Stimulated activated CD4-positive, alpha-beta T cell treated with anti-CD3 and anti-CD28 coated beads, Interleukin-1b, Interleukin-23, amount 100 ng/mL, for 24 hours (primary cell): ENCODE measurements around the gene NPRL2.
A peak's percentile ranks its signal among the peaks of the same experiment; 100 is the strongest.

Experiments used
- DNase-seq, 4 experiments: peaks; one replicate each; pipeline ENCODE4 v3.0.0-alpha.2; 2020; ENCODE audit warnings: low read depth in 4 of 4, low spot score in 1 of 4

NPRL2 gene

DNA sequence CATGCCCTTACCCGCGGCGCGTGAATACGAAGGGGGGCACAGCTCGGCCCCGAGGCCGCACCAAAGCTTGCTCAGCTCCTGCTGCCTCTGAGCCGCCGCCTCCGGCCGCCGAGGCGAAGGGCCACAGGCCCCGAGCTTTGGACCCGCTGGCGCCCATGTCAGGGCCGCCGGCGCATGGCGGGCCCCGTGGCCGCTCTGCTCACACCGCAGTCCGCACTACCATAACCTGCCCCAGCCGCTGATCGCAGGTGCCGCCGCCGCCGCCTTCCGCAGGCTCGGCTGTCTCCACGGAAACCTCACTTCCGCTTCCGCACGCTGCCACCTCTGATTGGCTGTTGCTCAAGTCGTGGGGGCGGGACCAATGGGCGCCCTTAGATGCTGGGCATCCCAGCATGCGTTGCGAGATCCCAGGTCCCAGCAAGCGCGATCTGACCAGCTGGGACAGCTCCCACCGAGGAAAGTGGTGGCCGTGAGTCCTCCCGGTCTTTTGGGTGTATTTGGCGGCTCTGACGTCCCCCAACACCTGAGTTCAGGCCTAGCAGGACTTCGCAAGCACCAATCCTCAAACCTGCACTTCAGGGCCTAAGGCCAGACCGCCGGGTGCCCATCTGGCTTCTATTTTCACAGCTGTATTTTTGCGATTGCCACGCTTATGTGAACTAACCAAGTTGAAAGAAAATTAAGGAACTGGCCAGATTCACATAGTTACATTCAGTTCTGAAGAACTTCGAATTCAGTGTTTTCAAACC, 22.5 kb downstream of the NPRL2 start, which contains the start of gene TUSC2:
TUSC2 (minus strand) TSS at position 281 of the 749 bp plus-strand sequence; CDS start at position 157, 124 bp downstream.
- DNase-seq, result peak; percentile 89 to 94 (median 92)

DNA sequence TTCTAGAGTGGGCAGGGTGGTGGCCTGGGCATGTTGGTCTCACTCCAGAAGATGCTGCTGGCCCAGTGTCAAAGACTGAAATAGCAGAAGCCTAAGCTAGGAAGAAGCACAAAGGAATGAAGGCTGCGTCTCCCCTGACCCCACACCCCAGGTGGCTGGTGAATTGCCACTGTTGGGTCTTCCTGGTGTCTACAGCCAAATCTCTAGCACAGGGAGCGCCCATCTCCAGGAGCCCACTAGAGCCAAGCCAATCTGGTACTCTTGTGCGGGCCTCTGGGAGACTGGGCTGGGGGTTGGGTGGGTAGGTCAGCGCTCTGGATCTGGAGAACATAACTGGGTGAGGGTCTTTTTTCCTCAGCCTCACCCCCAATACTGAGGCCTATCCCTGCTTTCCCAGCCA, 23.4 kb downstream of the NPRL2 start:
- DNase-seq, result no peak

DNA sequence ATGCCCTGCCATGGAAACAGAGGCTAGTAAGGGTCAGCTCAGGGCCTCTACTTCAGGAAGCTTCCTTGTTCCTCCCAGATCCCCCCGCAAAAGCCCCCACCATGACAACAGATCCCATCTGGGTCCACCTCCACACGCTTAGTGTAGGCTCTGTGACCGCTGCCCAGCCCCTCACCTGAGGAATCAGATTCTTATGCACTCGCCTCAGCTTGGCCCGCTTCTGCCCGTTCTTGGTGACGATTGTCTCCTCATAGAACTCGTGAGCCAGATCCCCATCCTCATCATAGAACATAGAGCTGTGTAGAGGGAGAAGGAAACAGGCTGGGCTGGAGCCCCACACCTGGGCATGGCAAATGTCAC, 24.4 kb downstream of the NPRL2 start:
- DNase-seq, result no peak

DNA sequence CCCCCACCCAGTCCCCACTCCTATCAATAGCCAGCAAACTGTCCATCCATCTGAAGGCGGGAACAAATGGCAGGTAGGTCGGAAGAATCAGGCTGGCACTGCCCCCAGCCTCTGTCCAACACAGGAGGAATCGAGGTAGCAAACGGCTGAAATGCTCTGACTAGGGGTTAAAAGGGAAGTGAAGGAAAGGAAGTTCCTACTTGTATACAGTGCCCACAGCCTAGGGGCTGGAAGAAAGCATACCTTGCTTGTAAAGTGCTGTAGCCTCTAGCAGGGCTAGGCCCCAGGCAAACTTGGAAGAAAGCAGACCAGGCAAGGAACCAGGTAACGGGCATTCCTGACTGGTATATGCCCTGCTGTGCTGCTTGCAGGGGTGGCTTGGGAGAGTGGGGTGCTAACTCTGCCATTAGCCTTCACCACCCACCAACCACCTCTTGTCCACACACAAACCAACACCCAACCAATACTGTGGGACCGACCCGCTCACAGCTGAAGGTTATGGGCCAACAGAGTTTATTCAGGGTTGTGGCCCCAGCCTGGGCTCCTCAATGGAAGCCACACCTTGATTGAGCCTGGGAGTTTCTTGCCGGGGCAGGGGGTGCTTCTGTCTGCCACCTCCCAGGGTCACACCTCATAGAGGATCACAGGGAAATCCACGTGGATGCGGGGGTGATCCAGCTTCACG, 24.9 kb downstream of the NPRL2 start:
- no peak for DNase-seq

DNA sequence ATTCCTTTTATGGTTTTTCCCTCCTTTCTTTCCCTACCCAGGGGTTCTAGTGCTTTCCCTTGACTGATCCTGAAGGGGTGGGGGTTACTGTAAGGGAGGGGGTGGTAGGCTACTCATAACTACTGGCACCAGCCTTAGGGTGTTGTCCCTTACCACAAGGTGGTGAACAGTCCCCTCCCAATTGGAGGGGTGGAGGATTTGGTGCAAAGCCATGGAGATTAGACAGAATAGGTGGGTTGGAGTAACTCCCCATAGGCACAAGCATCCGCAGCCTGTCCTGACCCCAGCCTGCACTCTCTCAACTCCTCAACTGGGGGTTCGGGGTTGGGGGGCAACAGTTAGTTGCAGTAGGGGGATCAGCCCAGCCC, 25.5 kb downstream of the NPRL2 start:
- DNase-seq, result no peak

DNA sequence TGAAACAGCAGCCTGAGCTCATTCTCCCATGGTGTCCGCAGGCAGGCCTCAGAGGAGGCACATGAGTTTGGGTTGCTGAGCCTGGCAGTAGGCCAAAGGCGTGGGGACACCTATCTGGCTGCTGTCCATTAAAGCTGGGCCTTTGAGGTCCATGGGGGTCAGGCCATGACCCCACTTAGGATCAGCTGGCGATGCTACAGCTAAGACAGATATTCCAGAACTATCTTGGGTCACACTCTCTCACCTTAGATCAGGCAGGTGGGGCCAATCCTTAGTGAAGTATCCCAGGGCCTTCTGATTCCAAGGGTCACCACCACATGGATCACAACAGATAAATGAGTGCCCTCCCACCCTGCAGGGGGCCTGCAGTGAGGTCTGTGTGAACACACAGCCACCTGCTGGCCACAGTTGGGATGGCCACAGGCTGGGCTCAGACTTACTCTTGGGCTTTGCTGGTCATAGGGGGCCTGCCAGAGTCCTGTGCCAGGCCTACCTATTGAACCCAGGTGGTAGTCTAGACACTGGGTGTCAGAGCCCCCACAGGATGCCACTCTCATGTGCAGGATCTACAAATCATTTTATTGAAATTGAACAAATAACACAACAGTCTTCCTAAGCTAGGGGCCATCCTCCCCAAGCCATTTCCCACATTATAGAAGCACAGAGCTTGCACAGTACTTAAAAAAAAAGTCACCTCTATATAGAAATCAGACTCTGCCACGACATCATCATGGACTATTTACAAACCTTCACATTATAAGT, 26.0 kb downstream of the NPRL2 start:
- peak in 2 of 4 experiments; percentile 32 to 43 for DNase-seq

DNA sequence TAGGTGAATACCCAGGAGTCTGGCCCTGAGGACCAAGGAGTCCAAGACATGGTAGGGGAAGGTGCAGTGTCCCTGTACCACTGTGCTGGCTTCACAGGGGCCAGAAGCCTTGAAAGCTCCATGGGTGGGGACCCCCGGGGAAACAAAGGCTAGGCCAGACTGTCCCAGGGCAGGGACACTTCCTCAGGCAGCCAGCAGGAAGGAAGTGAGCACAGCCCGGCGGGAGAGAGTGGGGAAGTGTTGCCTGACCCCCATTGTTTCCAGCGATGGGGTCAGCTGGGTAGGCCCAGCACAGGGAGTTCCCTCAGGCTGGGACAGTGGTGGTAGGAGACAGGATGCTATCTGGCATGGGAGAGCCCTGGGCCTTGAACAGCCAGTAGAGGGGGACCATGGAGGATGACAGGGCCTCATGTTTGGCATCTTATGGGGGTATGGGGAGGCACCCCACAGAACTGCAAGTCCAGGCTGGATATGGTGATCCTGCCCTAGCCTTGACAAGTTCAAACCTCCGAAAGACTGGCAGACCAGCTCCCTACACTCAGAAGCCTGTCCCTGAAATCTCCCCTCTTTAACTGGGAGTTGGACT, 26.9 kb downstream of the NPRL2 start:
- DNase-seq, result no peak

DNA sequence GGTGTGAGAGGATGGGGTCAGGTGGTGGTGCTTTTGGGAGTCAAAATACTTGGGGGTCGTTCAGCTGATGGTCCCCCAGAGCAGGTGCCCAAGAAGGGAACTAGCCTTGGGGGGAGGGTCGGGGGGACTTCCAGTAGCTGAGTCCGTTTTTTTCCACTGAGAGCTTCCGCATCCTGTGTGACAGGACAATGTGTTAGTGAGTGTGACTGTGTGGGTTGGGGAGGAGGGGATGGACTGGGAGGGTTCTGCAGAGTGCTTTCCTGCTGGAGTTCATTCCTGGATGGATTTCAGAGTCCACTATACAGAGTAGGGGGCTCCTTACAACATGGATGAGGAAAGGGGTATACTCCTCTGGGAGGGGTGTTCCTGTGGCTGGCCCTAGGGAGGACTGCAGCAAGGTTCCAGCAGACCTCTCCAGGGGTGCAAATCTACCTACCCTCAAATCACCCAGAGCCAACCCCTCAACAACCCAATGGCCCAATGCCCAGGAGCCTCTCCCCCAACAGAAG, 27.4 kb downstream of the NPRL2 start:
- no peak for DNase-seq

DNA sequence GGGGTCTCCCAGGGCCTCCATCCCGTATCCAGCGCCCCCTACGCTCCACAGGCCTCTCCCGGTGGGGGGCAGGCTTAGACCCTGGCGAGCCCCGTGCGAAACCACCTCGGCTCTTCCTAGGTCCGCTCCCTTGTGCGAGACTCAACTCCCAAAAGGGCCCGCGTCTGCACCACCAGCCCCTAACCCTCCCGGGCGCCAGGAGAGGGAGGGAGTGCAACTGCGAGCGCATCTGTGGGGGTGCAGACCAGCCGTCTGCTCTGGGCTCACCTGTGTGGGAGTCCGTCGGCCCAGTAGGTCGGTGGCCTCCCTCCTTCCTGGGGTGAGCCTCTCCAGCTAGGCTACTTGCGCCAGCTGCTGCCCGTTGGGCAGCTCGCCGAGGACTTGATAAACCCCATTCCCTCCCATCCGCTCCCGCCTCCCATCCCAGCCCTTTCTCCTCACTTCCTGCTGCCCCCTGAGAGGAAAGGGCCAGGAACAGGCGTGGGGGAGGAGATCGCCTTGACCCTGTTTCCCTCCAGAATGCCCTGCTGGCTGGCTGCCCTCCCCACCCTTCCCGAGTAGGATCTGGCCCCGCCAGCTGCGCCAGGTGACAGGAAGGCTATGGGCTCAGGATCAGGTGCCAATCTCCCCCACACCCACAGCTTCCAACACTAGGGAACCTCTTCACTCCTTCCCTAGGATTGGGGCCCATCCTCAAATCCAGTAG, 28.0 kb downstream of the NPRL2 start, which contains the start of gene HYAL2:
HYAL2 (minus strand) TSS at position 360 of the 706 bp plus-strand sequence. CDS start 2,256 bp downstream, outside the sequence.
- DNase-seq, result no peak

DNA sequence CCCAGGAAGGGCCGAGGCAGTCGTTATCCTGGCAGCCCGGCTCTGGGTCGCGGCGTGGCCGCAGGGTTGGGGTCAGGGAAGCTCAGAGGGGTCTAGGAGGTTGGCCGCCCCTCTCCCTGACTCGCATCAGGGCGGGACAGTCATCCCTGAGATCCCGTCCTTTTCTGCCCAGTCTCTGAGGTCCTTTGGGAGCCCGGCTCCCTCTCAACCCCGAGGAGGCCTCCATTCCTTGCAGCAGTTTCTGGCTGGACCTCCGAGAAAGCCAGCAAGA, 28.5 kb downstream of the NPRL2 start:
- DNase-seq, result no peak

DNA sequence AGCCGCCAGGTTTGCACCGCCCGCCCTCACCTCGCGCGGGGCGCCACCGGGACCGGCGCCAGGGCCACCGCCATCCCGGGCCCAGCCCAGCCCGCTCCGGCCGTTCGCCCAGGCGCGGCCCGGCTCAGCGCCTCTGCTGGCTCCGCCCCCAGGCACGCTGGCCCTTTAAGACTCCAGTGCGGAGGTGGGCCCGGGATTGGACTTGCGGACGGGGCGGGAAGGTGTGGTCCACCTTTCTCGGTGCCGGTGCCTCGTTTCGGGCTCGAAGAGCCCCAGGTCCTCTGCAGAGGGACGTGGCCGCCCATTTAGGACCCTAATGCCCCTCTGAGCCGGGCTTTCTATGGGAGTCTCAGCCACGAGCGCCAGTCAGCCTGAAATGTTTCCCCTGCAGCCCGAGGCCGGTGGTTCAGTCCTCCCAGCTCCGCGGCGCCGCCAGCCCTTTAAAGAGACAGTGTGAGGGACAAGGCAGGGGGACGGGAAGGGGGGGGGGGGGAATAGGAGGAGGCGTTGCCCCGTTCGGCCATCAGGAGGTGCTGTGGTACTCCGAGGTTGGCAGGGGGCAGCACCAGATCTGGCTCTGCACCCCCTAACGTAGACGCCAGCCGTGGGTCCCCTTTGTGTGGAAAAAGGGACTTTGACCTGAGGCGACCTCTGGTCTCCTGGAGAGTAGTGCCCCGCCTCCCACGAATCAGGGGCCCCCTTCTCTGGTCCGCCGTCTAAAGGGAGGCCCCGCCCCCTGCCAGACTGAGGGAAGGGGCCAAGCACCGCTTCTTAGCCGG, 29.1 kb downstream of the NPRL2 start:
- peak; percentile 62 to 80 (median 70) for DNase-seq

DNA sequence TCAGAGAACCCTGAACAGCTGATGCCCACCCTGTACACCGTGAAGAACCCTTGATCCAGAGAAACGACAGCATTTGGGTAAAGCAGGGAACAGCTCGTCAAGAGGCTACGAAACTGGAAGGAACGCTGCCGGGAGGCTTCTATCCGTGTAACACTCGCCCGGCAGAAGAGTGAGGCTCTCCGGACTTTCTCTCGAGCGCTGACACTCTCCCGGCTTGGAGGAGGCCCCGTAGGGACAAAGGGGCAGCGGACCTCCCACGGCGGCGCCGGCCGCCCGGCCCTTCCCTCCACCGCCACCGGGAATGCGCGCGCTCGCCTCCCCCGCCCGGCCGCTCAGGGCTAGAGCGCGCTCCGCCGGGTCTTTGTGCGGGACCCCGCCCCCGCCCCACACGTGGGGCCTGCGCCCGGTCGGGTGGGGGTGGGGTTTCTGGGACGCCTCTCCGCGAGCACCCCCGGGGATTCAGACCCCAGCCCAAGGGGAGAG, 29.7 kb downstream of the NPRL2 start:
- DNase-seq, result peak in 3 of 4 experiments; percentile 45 to 66 (median 52)

DNA sequence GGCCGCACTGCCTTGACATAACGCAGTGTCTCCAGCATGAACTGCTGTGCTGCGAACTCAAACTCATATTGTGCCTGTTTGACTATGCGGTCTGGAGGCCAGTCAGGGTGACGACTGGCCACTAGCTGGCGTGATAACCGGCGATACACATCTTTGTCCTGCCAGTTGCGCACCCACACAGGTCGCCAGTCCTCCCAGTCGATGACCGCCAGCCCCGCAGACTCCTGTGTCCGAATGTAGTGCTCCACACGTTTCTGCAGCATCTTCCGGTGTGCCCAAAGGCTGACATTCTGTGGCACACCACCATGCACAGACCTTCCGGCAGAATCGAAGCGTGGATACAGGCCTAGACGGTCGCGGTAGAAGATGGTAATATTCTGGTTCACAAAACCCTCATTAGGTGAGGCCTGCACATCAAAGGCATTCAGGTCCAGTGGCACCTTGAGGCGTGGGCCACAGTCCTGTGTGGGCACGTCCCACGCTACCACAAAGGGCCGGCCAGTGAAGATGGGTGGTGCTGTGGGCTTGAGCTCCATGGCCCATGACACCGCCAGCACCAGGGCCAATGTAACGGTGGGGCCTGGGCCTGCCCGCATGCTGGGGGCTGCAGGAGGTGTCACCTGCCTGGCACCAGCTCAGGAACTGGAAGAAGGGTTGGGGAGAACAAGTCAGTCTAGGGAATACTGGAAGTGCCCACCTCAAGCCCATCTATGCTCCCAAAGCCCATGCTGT, 30.5 kb downstream of the NPRL2 start:
- DNase-seq, result no peak

DNA sequence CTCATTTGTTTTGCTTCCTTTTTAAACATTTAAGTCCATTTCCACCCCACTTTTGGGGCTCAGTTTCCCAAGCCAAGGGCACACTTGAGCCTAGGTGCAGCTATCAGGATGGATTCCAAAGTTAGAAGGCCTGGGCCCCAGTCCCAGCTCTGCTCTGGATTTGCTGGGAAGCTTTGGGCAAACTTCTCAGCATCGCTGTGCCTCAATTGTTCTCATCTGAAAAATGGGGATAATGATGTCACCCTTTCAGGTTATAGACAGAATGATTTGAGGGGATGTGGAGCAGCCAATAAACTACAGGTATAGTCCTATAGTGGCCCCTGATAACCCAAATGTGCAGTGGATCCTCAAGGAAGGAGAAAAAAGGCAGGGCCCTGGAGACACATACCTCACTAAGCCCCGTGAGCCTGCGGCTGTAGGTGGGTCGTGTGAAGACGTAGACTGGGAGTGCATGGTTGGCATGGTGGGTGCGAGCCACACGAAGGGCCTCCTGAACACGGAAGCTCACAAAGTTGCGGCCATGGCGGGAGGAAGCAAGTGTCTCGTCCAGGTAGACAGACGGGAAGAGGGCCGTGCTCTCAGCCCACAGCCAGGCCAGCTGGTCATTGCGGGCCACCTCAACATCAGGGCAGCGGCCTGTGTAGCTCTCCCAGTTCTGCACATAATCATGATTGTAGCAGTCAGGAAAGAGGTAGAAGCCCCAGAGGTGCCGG, 31.2 kb downstream of the NPRL2 start:
- no peak for DNase-seq

DNA sequence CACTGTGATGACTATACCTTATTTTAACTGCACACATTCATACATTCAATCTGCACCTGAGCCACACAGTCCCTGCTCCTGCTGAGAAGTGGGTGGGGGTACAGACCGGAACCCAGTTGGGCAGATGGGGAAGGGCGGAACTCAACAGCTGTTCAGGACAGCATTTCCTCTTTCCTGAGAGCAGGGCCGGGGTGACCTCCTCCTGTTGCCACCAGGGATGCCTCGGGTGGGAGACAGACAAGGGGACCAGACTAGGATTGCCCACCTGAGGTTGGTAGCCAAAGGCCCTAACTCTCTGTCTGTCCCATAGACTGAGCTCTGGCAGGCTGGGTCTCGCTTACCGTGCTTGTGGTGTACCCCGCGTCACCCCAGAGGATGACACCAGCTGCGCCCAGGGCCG, 32.0 kb downstream of the NPRL2 start:
- DNase-seq, result no peak

DNA sequence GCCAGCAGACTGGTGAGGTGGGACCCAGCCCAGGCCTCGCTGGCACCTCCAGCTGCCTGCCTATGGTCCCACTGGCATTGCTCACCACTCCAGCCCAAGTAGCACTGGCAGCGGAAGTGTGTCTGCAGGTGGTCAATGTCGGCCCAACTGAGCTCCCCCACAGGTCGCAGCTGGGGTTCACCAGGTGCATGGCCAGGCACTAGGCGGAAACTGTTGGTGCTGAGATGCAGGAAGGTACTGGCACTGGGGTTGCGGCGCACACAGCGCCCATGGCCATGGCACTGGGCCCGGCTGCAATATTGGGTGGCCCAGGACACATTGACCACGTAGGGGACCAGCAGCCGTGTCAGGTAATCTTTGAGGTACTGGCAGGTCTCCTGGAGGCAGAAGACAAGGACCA, 32.4 kb downstream of the NPRL2 start:
- DNase-seq, result no peak

DNA sequence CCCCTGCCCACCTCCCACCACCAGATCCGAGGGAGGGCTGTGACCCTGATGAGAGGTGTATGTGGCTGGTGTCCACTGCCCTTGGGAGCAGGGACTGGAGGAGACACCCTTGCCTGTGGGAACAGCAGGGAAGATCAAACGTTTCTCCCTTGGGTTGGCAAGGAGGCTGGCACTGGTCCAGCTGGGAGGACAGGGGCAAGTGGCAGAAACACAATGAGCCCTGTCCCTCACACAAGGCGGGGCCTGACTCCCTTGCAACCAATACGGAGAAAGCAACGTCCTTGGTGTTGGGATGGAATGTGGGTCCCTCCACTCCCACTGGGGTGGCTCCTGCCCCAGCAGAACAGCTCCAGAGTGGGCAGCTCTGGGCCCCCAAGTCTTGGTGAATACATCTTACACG, 33.3 kb downstream of the NPRL2 start:
- DNase-seq, result no peak

DNA sequence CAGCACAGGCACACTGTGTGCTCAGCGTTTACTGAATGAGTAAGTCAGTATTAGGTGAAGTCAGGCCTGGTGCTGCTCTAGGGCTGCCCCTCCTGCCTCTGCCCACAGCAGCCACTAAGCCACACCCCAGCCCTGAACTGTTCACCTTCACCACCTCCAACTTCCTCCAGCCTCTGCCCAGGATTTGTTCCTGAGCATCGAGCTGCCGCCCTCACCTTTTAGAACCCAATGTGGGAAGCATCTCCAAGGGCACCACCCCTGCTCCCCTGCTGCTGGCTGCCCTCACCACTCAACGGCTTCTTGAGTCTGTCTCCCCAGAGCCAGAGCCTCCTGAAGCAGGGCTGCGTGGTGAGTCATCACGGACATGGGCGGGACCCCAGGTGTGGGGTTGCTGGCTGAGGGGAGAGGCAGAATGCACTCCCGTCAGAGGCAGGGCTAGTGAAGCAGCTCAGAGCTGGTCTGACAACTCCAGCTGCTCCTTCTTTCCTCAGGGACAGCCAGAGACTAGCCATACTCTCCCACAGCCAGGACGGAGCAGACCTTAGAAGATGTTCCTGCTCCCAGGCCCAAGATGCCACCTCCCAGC, 33.8 kb downstream of the NPRL2 start:
- DNase-seq, result no peak
